HG03095 (cell line): Measurements from ENCODE around the gene ALG5.

Source experiments
- ATAC-seq: cut with Tn5 transposase; IDR thresholded peaks from one replicate; pipeline ENCODE4 v1.9.1; 2021; ENCODE audit warnings: moderate library complexity; ENCODE audit not compliant: unreplicated experiment

ALG5 gene

DNA sequence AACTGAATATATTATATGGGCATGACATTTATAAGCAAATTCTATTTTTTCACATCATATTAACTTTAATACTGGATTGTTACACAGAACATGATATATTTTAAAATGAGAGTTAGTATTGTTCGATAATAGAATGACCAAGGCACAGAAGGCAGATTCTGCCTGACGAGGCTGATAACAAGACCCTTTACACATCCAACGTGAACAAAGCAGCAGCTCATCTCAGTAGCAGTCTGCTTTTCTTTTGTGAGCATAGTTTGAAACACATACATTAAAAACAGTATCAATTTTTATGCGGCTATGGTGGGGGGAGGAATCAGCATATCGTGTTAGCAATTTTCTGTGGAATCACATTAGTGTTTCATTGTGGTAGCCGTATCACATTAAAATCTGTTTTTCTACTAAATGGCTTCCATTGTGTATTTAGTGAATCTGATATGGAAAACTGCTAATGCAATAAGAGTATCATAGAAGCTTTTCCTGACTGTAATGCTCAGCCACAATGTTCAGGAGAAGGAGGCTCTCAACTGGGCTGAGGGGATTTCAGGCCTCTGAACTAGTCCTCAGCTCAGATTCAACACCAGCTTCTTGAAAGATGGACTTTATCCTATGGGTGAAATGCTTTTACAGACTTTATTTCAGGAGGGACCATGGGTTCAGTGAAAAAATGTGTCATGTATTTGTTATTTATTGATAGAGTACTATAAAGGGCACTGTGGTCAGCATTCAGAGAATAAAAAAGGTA, 83.1 kb downstream of the ALG5 start:
- ATAC-seq, result no peak

DNA sequence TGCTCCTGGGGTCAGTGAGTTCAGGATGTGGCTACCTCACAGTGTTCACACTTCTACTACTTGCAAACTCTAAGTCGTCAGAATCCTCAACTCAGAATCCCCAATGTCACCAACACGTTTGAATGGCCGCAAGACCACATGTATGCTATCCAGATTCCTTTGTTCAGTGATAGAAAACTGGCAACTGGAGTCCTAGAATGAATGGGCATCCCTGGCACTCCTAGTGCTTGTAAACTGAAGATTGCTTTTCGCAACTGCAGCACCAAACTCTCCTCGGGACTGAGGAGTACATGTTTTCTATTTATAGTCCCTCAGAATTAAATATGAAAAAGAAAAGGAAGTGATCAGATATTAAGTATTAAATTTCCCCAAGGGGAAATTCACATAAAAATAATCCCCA, 84.0 kb downstream of the ALG5 start:
- no peak for ATAC-seq

GRCh38 chr13:36914648-36915047, 84.5 kb downstream of the ALG5 start:
- no peak for ATAC-seq

GRCh38 chr13:36913463-36913862, 85.7 kb downstream of the ALG5 start:
- ATAC-seq, result no peak

- ATAC-seq, result no peak
Observed at GRCh38 chr13:36912973-36913372, 86.2 kb downstream of the ALG5 start.

DNA sequence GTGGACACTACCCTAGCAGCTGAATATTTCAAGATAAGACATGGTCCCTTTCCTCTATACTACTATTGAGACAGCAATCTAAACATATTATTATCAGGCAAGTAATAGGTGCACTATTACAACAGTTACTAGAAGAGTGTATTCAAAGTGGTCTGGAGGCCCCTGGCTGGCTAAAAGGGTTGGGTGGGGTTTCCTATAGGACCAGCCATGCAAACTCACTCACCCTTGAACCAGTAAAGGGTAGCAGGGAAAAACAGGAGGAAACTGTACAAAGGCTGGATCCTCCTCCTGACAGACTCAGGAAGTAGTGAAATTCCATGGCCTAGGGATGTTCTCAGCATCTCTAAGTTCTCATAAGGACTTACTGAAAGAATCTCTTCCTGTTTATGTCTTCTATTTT, 86.8 kb downstream of the ALG5 start:
- no peak for ATAC-seq

DNA sequence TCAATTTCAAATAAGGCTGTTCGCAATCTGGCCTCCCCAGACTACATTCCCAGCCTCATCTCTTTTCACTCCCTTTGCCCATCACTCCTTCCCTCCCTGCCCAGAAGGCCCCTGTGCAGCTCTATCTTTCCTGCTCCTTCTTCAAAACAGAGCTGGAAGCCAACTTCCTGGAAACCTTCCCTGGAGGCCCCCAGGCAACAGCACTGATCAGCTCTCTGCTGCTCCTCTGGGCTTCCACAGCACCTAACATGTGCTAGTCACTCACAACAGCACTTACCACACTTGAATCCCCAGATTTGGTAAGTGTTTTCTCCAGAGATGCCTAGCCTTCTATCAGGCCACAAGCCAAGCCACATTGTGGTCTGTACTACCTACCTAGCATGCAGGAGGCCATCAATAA, 88.6 kb downstream of the ALG5 start:
- ATAC-seq, result no peak

- no peak for ATAC-seq
Observed at GRCh38 chr13:36907821-36908220, 91.3 kb downstream of the ALG5 start.

DNA sequence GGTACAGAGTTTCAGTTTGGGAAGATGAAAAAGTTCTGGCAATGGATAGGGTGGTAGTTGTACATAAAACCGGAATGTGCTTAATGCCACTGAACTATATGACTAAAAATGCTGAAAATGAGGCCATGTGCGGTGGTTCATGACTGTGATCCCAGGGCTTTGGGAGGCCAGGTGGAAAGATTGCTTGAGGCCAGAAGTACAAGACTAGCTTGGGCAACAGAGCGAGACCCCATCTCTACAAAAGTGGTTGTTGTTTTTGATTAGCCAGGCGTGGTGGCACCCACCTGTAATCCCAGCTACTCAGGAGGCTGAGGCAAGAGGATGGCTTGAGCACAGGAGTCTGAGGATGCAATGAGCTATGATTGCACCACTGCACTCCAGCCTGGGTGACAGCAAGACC, 91.9 kb downstream of the ALG5 start:
- no peak for ATAC-seq

- no peak for ATAC-seq
Observed at GRCh38 chr13:36905944-36906343, 93.2 kb downstream of the ALG5 start.

- no peak for ATAC-seq
Observed at GRCh38 chr13:36903925-36904595, 95.1 kb downstream of the ALG5 start.
